Upper lobe of left lung (tissue), 6 donors: ENCODE results near the gene KIF13A. TPM values are rescaled to one million over a fixed set of nuclear protein-coding genes. Genes with fewer than 3 reads are reported as not detected.

Experiments
- ATAC-seq, 2 donors: fragments of 200-7000 bp; cut with Tn5 transposase; one replicate each; pipeline ENCODE4 v1.9.1; 2022; ENCODE audit warnings: mild to moderate bottlenecking in 2 of 2, moderate library complexity in 2 of 2; ENCODE audit not compliant: low FRiP score in 2 of 2
- DNase-seq, 2 donors: peaks; one replicate each; pipeline ENCODE4 v3.0.0-alpha.2; 2019 to 2020
- H3K27ac ChIP-seq, 4 donors: fragments of 200-600 bp; sonication (generic); one replicate each; pipeline ENCODE4 v1.5.1; 2016 to 2019
- H3K27me3 ChIP-seq, 4 donors: fragments of 200-600 bp; sonication (generic); one replicate each; pipeline ENCODE4 v1.5.1; 2017 to 2019
- H3K36me3 ChIP-seq, 4 donors: fragments of 200-600 bp; sonication (generic); one replicate each; pipeline ENCODE4 v1.5.1; 2016 to 2019
- H3K4me1 ChIP-seq, 4 donors: fragments of 200-600 bp; sonication (generic); one replicate each; pipeline ENCODE4 v1.5.1; 2018 to 2019
- H3K4me3 ChIP-seq, 4 donors: fragments of 200-600 bp; sonication (generic); one replicate each; pipeline ENCODE4 v1.5.1; 2017 to 2019; ENCODE audit warnings: mild to moderate bottlenecking in 2 of 4, moderate library complexity in 1 of 4
- H3K9me3 ChIP-seq, 4 donors: fragments of 200-600 bp; sonication (generic); one replicate each; pipeline ENCODE4 v1.5.1; 2018 to 2019
- CTCF ChIP-seq, 6 experiments: fragments of 450-650 bp in 4 of 6; fragments of 200-600 bp in 2 of 6; sonication (generic) in 2 of 6; IDR thresholded peaks; one replicate each; pipeline ENCODE4 v1.5.1; 2016 to 2019; ENCODE audit warnings: antibody characterized with exemption in 6 of 6
- EP300 ChIP-seq, 4 donors: sonication (generic); formaldehyde crosslinking; IDR thresholded peaks; one replicate each; pipeline ENCODE4 v1.5.1; 2017; ENCODE audit warnings: antibody characterized with exemption in 4 of 4, control low read depth in 2 of 4
- POLR2A ChIP-seq, 4 donors: fragments of 450-650 bp; IDR thresholded peaks; one replicate each; pipeline ENCODE4 v1.5.1; 2016 to 2017; ENCODE audit warnings: antibody characterized with exemption in 4 of 4, mild to moderate bottlenecking in 2 of 4
- POLR2AphosphoS5 ChIP-seq, 2 donors: sonication (generic); formaldehyde crosslinking; IDR thresholded peaks; one replicate each; pipeline ENCODE4 v1.5.1; 2017; ENCODE audit warnings: antibody characterized with exemption in 2 of 2
- WGBS, 2 donors: methylation state at CpG; one replicate each; pipeline ENCODE4 v1.1.5; 2017 to 2018; 5-methylcytosine and 5-hydroxymethylcytosine counted together
- total RNA-seq, 6 donors: library from RNA; depleted of rRNA in 4 of 6; stranded (reverse); fragments of >200 nt in 4 of 6; gene quantifications; one replicate each; pipeline versions ENCODE4 v1.1.0 to v1.2.1, GENCODE V29; 2016 to 2021
- donor health status: DM: no; HTN: no; CAD: no; lungs with moderate emphysema.
- donor health status: DM: no; HTN: yes; CAD: no; lungs with severe emphysema.

The KIF13A gene
- total RNA-seq, 6 donors from 2014 or later = 35.8 to 59.9 (median 49.0) TPM

- Histone ChIP-seq H3K27me3 (no peaks in the 10 kb centered on the region), H3K9me3 (no peaks in the 10 kb centered on the region), H3K4me3 (no peak overlapping the region), H3K4me1 (peaks cover 0 to 6% (median 5%) of the 10 kb centered on the region in 4 donors), H3K36me3 (peaks cover 0 to 64% (median 24%) of the 10 kb centered on the region in 4 donors), H3K27ac (no peak overlapping the region)
- ATAC-seq = peak in 1 of 2 donors; percentile 40
- DNase-seq = no peak
- TF ChIP-seq POLR2A (IDR thresholded peaks at IDR 0.05) (no peak), CTCF (IDR thresholded peaks at IDR 0.05) (no peak), POLR2AphosphoS5 (IDR thresholded peaks at IDR 0.05) (peak; percentile 33 to 40), EP300 (IDR thresholded peaks at IDR 0.05) (peak in 2 of 4 donors; percentile 52 to 80)
- 45 to 67% methylated on average over 4 of the region's 4 CpGs for WGBS, 2 donors
These were observed 156.3 kb downstream of the KIF13A start for GRCh38 chr6:17831135-17831534.

GRCh38 chr6:17829905-17830304 is 157.5 kb downstream of the KIF13A start:
- no peaks in the 10 kb centered on the region for H3K9me3 ChIP-seq
- peaks cover 0 to 6% (median 5%) of the 10 kb centered on the region in 4 donors for H3K4me1 ChIP-seq
- ATAC-seq (no peak), DNase-seq (no peak)
- WGBS, 2 donors = 74 to 77% methylated on average over 3 of the region's 3 CpGs
- peak overlapping the region in 1 of 4 donors; percentile 18 for H3K27ac ChIP-seq
- TF ChIP-seq POLR2A (IDR thresholded peaks at IDR 0.05) (no peak), CTCF (IDR thresholded peaks at IDR 0.05) (no peak), POLR2AphosphoS5 (IDR thresholded peaks at IDR 0.05) (no peak), EP300 (IDR thresholded peaks at IDR 0.05) (no peak)
- peaks cover 0 to 71% (median 33%) of the 10 kb centered on the region in 4 donors for H3K36me3 ChIP-seq
- no peaks in the 10 kb centered on the region for H3K27me3 ChIP-seq
- H3K4me3 ChIP-seq = no peak overlapping the region

- TF ChIP-seq CTCF (IDR thresholded peaks at IDR 0.05) (no peak), POLR2A (IDR thresholded peaks at IDR 0.05) (no peak), POLR2AphosphoS5 (IDR thresholded peaks at IDR 0.05) (no peak), EP300 (IDR thresholded peaks at IDR 0.05) (no peak)
- Histone ChIP-seq H3K36me3 (peaks cover 0 to 83% (median 38%) of the 10 kb centered on the region in 4 donors), H3K9me3 (no peaks in the 10 kb centered on the region), H3K4me3 (no peak overlapping the region), H3K27ac (no peak overlapping the region), H3K27me3 (no peaks in the 10 kb centered on the region), H3K4me1 (peaks cover 0 to 6% (median 5%) of the 10 kb centered on the region in 4 donors)
- 93 to 95% methylated on average over 5 of the region's 5 CpGs for WGBS, 2 donors
- DNase-seq (no peak), ATAC-seq (no peak)
These were observed 159.3 kb downstream of the KIF13A start for GRCh38 chr6:17828149-17828548.

GRCh38 chr6:17826301-17826700 is 161.1 kb downstream of the KIF13A start:
- peaks cover 0 to 6% (median 2%) of the 10 kb centered on the region in 4 donors for H3K4me1 ChIP-seq
- no peak overlapping the region for H3K4me3 ChIP-seq
- ATAC-seq (no peak), DNase-seq (no peak)
- no peak overlapping the region for H3K27ac ChIP-seq
- peaks cover 0 to 81% (median 38%) of the 10 kb centered on the region in 4 donors for H3K36me3 ChIP-seq
- H3K9me3 ChIP-seq = no peaks in the 10 kb centered on the region
- TF ChIP-seq POLR2AphosphoS5 (IDR thresholded peaks at IDR 0.05) (no peak), CTCF (IDR thresholded peaks at IDR 0.05) (no peak), EP300 (IDR thresholded peaks at IDR 0.05) (no peak), POLR2A (IDR thresholded peaks at IDR 0.05) (no peak)
- no peaks in the 10 kb centered on the region for H3K27me3 ChIP-seq

- no peak overlapping the region for H3K4me3 ChIP-seq
- ATAC-seq = no peak
- DNase-seq = no peak
- no peaks in the 10 kb centered on the region for H3K9me3 ChIP-seq
- TF ChIP-seq POLR2A (IDR thresholded peaks at IDR 0.05) (no peak), CTCF (IDR thresholded peaks at IDR 0.05) (no peak), EP300 (IDR thresholded peaks at IDR 0.05) (no peak), POLR2AphosphoS5 (IDR thresholded peaks at IDR 0.05) (no peak)
- H3K27ac ChIP-seq = no peak overlapping the region
- H3K4me1 ChIP-seq = no peaks in the 10 kb centered on the region
- 85% methylated on average over 7 of the region's 7 CpGs for WGBS, 2 donors
- no peaks in the 10 kb centered on the region for H3K27me3 ChIP-seq
- H3K36me3 ChIP-seq = peaks cover 0 to 42% (median 11%) of the 10 kb centered on the region in 4 donors
These were observed 167.4 kb downstream of the KIF13A start for GRCh38 chr6:17820055-17820454.
